NCI-H510A treated with DMSO at 0.1 percent for 48 hours (cell line): ENCODE results near the gene PADI1.
A peak's percentile ranks its signal among the peaks of the same experiment; 100 is the strongest.

ENCODE experiments used
- DNase-seq: peaks from one replicate; lab custom pipeline; 2025; lab: John Stamatoyannopoulos, UW

The PADI1 gene

DNA sequence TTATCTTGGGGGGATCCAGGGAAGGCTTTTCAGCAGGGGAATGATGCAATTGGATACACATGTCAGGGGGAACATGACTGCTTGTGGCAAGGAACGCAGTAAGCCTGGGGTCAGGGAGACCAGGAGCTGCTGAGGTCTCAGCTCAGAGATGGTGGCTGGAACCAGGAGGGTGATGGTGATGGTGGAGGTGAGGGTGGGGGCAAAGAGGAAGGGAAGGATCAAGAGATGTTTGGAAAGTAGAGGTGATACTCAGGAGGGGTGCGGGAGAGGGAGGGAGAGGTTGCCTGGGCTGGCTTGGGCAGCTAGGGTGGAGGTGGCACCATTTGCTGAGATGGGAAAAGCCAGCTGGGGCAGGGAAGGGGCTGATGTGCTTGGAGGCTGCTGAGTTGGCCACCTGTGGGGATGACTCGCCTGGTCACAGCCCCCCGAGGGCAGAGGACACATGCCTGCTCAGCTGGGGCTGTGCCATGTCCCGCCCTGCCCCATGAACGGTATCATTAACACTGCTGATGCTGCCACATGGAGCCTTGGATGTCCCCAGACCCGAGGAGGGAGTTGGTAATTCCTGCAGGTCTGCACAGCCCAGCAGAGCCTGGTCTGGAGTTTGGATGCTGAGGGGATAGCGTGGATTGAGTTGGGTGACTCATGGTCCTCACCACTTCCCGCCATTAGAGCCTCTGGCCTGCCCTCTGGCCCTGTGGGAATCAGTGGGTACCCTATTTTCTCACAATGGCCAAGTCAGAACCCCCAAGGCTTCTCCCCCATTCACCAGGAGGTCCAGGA is 6.3 kb upstream of the PADI1 start:
- no peak for DNase-seq

DNA sequence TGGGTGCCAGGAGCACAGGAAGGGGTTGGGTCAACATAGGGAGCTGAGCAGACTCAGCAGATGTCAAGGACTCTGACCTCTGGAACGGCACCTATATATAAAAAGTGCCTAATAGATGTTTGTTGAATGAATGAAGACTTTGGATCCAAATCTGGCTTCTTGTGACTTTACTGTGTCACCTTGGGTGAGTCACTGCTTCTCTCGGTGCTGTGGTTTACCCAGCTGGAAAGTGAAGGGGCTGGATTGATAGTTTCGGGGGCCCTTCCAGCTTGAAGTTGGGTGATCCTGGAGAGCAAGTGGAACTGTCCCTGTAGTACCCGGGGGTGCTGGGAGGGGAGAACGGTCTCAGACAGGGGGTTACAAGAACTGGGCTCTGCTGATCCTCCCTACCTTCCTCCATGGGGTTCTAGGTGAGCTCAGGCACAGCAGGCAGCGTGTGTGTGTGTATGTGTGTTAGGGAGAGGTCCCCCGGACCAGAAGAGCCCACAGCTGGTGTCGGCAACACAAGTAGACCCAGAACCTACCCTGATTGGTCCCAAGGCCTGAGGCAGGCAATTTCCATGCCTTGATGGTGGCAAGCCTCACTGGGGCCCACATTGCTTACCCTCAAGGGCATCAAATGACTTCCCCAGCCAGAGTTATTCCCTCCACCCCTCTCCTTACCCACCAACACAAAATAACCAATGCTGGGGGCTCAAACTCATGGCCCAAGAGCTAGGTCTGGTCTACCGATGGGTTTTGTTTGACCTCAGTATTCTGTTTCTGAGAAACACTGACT is 5.5 kb upstream of the PADI1 start:
- DNase-seq: no peak

DNA sequence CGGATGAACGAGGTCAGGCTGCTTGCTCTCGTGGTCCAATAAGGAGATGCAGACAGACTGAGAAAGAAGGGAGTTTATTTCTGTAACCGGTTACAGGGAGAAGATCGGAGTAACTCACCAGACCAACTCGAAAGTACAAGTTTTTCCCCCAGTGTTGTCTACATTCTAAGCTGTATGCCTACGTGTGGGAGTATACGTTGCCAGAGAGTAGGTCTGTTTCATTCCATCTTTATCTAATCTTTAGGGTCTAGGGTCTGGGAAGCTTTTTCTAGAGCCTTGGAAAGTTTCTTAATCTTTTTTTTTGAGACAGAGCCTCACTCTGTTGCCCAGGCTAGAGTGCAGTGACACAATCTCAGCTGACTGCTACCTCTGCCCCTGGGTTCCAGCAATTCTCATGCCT is 4.7 kb upstream of the PADI1 start:
- no peak for DNase-seq

DNA sequence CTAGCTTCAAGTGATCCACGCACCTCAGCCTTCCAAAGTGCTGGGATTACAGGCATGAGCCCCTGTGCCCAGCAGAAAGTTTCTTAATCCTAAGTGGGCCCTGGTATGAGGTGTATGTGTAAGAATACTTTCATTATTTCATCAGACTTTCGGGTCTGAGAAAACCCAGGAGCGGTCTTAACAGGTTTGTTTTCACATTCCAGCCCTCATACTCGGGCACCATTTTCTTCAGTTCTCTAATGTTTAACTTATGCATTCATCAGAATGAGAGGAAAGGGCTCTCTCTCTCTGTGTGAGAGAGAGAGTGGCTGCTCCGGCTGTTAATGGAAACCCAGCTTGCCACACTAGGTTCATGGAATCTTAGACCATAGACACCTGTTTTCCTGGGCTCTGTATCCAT is 4.2 kb upstream of the PADI1 start:
- no peak for DNase-seq

DNA sequence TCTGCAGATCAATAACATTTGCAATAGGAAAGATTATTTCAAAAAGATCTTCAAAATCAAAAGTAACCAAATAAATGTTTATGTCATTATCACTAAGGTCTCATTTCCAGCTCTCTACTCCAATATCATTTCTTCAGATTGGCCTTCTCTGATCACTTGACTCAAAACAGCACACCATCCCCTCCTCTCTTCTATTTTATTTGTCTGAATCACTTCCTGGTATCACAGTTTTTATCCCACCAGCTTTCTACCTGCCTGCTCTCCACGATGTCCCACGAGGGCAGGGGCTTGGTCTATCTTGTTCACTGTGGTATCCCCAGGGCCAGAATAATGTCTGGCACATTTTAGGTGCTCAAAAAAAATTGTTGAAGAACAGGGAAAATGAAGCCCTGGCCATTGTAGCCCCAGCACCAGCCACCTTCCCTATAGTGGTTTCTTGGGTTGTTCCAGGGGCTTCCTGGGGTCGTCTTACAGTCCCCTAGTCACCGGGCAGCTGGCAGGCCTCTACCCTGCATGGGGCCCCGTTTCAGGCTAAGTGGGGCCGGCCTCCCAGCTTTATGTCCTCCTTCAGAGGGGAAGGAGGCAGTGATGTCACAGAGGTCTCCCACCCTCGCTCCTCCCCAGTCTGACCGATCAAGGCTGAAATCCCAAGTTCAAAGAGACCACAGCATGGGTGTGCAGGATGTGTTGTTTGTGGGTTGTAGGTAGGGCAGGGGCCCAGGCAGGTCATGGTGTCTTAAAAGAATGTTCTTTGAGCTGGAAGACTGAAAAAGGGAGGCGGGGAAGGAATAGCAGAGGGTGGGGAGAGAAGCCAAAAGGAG is 3.5 kb upstream of the PADI1 start:
- no peak for DNase-seq

DNA sequence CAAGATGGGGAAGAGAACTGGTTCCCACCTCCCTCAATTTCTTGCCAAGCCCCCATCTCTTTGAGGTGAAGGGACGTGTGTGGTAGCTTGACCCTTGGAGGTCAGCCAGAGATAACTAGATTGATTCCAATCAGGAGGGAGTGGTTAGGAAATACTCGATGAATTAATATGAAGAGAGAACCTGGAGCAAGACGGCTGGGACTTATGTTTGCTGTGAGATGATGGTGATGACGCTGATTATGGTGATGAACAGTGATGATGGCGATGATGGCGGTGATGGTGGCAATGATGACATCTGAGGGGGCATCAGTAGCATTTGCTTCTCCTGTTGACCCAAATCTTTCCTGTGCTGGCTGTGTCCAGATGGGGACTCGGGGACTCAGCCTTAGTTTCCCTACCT is 724 bp downstream of the PADI1 start:
- no peak for DNase-seq

DNA sequence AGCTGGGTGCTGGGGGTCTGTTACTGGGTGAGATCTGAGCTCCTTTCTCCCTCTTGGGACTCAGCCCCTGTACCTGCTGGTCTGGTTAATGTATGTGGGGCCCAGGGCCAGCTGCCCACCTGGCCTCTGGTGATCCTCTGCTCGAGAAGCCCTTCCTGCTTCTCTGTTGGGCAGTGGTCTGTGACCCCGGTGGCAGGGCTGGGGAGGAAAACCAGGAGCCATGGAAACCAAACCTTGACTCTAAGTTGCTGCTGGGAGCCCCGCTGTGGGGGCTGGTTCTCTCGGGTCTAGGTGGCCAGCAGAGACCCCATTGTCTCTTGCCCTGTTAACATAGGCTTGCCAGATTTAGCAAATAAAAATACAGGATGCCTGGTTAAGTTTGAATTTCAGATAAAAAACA is 1.3 kb downstream of the PADI1 start:
- no peak for DNase-seq

DNA sequence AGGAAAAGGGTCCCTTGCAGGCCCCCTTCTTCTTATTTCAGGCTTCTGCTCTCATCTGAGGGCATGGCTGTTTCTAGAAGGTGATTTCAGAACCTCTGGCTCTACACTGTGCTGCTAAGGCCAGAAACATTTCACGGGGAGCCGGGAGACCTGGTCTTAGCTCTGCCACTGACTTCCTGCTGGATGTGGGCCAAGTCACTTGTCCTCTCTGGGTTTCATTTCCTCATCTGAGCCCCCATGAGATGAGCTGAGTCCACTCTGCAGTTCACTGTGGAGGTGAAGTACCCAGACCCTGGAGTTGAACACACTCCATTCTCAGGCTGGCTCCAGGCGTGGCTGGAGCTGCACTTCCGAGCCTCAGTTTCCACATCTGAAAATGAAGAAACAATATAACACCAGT is 2.1 kb downstream of the PADI1 start:
- DNase-seq: no peak

DNA sequence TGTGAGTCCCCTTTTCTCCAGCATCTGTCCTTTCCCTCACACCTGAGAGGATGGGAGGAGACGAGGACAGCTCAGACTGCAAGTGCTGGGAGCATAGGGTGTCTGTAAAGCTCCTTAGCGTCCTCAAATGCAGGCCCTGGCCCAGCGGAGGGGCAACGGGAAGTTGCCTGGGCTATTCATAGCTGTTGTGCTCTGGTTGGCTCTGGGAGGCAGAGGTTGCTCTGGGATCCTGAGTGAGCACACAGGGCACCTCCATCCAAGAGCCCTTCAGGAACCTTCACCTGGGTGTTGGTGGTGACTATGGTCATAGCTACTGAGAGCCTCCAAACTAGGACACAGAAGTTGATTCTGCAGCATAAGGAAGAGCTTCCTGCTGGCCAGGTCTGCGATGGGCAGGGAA is 2.6 kb downstream of the PADI1 start:
- no peak for DNase-seq

DNA sequence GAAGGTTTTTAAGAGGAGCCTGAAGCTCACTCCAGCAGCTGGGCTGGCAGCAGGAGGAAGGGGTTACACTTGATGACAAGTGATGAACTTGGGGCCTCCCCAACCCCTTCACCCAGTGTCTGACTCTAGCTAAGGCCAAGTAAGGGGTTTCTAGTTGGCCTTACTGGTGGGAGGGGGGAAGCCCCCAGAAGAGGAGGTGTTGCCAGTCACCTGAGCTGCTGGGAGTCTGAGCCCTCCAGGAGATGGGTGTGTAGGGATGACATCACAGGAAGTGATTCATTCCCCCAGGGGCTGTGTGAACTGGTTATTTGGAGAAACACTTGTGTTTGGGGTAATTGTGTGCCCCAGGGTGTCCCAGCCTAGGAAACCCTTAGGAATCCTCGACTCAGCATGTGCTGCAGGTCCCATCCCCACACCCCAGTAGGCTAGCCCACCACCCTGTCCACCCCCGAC is 3.1 kb downstream of the PADI1 start:
- no peak for DNase-seq

DNA sequence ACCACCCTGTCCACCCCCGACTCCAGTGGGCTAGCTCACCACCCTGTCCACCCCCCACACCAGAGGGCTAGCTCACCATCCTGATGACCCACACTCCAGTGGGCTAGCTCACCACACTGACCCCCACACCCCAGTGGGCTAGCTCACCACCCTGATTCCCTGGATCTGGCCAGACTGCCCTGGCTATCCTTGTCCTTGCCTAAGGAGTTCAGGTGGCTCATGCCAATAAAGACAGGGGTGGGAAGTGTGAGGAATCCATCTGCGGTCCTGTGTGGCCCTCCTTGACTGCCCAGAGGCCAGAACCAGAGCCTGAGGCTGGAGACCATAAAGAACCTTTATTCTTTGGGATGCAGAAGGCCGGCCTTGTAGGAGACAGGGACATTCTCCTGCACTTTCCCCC is 3.6 kb downstream of the PADI1 start:
- no peak for DNase-seq

DNA sequence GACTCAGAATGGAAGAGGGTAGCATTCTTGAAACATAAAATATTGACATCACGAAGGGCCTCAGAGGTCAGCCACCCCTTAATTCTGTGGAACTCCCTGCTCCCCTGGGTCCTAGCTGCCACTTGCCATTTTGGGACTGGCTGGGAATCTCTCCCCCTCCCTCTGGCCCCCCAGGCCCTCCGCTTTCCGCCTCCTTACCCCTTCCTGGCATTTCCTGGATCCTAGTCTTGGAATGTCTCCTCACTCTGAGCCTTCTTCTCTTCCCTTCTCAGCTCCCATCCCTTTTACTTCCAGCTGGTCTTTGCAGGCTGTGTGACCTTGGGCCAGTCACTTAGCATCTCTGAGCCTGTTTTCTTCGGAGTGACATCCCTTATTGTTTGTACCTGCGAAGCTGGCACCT is 4.5 kb downstream of the PADI1 start:
- DNase-seq: no peak

DNA sequence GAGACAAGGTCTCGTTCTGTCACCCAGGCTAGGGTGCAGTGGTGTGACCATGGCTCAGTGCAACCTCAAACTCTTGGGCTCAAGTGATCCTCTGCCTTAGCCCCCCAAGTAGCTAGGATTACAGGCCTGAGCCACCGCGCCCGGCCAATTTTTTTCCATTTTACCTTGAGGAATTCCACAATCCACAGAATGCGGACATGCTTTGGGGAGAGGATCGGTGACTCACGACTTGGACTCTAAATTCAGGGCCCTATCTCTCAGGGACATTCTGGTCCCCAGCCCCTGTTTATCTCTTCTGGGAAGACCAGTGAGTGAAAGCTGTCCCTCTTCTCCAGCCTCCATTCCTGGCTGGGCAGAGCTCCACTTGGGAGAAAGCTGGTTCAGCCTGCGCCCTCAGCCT is 5.2 kb downstream of the PADI1 start:
- DNase-seq: no peak

DNA sequence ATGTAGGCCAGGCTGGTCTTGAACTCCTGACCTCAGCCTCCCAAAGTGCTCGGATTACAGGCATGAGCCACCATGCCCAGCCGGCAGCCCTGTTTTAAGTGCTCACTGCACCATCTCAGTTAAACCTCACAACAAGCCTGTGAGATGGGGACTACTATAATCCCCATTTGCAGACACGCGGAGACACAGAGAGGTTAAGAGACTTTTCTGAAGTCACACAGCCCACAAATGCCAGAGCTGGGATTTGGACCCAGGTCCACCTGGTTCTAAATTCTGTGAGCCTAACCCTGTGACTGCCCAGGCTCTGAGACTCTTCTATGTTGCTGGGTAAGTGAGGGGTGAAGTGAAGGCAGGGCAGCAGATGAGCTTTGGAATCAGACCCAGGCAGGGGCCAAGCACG is 6.4 kb downstream of the PADI1 start:
- no peak for DNase-seq

DNA sequence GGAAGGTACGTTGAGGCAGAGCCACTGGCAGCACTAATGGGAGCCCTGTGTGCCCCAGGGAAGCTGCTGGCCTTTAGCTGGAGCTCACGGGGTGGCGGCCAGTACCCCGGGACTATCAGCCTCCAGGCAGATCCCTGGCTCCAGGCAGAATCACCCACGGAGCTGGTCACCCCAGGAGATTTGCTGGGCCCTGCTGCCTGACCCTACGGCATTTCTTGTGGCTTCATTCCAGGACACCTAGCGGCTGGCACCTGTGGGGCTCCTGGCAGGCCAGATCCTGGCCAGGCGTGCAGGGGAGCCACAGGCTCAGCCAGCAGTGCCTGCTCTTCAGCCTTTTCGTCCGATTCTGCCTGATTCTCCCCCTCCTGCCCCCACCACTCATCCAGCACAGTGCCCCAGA is 7.1 kb downstream of the PADI1 start:
- DNase-seq: no peak

DNA sequence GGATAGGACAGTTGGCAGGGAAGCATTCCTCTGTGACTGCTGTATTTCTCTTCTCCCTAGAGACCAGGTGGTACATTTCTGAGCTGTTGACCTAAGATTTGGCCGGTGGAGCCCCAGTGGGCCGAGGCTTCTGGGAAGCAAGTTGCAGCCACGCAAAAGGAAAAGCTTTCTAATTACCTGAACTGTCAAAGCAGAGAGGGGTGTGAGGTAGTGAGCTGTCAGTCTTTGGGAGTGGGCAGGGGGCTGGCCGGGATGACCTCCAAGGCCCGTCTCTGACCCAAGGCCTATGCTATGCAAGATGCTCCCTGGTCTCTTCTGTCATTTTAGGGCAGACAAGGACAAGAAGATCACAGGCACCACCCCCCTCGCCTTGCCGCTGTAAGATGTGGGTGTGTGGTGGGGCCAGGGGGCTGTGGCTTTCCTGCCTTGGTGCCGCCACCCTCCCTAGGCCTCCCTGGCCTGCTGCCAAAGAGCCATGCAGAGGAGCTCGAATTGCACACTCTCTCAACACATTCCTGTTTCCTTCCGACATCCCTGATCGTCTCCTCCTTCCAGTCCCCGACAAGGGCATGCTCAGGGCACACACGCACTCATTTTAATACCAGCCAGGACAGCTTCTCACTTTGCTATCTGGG is 7.7 kb downstream of the PADI1 start:
- peak; percentile 44 for DNase-seq

DNA sequence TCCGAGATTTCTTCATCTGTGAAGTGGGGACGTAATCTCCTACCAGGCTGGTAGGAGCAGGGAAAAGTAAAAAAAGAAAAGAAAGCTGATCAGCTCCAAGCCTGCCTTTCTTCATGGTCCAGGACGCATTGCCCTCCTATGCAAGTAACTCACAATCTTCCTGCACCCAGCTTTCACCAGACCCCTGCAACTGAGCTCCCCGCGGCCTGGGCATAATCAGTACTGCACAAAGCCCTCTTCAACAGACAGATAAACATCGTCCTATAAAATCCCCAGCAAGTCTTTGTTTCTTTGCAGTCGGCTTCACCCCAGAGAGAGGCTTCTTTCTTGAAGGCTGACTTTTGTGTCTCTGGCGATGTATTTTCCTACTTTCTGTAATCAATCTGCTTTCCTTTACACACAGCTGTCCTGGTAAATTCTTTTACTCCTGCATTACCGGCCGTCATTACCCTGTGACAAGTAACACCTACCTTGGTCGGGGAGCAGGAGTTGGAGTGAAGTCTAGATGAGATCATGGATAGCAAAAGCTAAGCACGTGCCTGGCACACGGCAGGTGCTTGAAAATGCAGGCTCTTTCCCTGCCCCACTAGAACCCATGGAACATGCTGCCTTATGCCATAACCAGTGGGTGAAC is 8.3 kb downstream of the PADI1 start:
- no peak for DNase-seq

DNA sequence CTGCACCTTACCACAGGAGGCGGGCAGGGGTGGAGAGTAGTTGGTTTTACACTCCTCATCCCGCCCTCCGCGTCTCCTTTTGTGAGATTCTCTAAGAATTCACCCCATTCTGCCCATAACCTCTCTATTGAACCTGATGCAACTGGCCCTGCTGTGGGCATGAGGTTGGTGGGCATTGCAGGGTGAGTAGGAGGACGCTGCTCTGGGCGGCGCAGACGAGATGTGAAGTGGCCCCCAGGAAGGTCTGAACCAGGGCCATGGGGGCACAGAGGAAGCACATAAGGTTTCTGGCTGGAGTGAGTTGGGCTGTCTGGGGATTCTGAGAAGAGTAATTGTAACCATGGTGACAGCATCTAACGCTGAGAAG is 8.8 kb downstream of the PADI1 start:
- DNase-seq: no peak

DNA sequence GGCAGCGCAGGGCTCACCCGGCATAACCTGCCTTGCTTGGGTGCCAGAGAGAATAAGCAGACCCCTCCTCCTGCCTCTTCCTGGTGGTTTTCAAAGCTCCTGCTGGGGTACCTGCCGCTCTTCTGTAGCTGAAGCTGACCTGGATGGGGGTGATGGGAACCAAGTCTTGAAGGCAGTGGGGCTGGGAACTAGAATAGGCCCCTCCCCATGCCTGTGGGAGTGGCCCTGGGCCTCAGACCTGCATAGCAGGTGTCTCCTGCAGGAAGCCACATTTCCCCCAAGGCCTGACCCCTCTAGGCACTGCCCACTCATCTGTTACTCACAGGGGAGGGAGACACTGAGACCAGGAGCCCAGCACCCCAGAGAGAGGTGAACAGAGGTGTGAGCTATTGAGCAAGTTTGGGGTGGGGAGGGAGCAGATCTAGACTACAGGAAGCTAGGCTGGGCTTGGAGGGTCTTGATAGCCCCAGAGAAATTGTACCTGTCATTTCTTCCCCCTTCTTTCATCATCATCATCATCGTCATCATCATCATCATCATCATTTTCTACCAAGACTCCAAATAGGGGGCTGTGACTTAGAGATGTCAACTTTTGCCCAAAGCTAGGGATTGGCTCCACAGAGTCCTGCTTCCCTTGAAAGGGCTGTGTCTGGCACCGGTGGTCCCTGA is 10.1 kb downstream of the PADI1 start:
- DNase-seq: no peak

DNA sequence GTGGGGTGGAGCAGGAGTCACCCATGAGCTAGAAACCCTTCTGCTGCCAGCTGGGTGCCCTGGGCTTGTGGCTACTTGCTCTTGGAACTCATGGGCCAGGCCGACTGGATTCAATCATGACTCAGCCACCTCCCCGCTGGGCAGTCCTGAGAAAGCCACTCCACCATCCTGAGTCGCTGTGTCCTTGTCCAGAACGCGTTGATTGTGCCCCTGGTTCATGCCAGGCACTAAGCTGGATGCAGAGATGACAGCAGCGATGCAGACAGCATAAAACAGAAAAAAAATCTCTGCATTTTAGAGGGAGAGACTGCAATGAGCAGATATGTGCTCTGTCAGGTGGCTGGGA is 10.6 kb downstream of the PADI1 start:
- DNase-seq: no peak

DNA sequence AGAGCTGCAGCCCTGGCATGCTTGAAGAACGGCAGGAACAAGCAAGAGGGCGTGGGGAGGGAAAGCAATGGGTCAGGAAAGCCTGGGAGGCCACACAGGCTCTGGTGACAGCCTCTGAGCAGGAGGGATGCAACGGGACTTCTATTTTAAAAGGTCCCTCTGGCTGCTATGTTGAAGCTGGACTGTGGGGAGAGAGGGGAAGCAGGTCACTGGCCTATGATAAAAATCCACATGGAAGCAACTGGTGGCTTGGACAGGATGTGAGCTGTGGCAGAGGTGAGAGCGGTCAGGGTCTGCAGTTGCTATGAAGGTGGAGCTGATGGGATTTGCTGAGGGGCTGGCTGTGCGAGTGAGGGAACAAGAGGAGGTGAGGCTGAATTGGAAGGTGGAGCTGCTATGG is 11.2 kb downstream of the PADI1 start:
- no peak for DNase-seq
